K562 (cell line): ENCODE results near the gene IQSEC3.

Experiments used
- BHLHE40 ChIP-seq: IDR thresholded peaks from 2 replicates; pipeline ENCODE4 v1.6.1; 2011; ENCODE audit warnings: low read length, improper control_type of control experiment
- CBFB ChIP-seq: sonication (generic); formaldehyde crosslinking; IDR thresholded peaks from 2 replicates; pipeline ENCODE4 v1.4.0; 2020; ENCODE audit warnings: mild to moderate bottlenecking, missing genetic modification reagents
- FOXK1 ChIP-seq: sonication (generic); formaldehyde crosslinking; IDR thresholded peaks from 2 replicates; pipeline ENCODE4 v1.8.0; 2022; ENCODE audit warnings: missing genetic modification reagents, mild to moderate bottlenecking, borderline replicate concordance
- KLF1 ChIP-seq: fragments of 450-650 bp; IDR thresholded peaks from 2 replicates; pipeline ENCODE4 v1.6.1; 2016; ENCODE audit warnings: missing genetic modification characterization, missing compliant biosample characterization
- POLR2AphosphoS5 ChIP-seq: IDR thresholded peaks from 2 replicates; pipeline ENCODE4 v1.6.1; 2011; ENCODE audit warnings: mild to moderate bottlenecking, low read depth, low read length, moderate library complexity; ENCODE audit not compliant: control insufficient read depth, insufficient read depth
- PRPF4 ChIP-seq: fragments of 200-400 bp; formaldehyde crosslinking; IDR thresholded peaks from one replicate; pipeline ENCODE4 v1.6.1; 2017; ENCODE audit warnings: low read length, low read depth, mild to moderate bottlenecking; ENCODE audit not compliant: insufficient read depth, poor library complexity, severe bottlenecking
- SIN3A ChIP-seq, 2 experiments: fragments of 150-350 bp in 1 of 2; IDR thresholded peaks; 2 replicates each; pipeline ENCODE4 v1.6.1; 2011 to 2016; ENCODE audit warnings: borderline replicate concordance in 2 of 2, low read depth in 2 of 2, low read length in 2 of 2, mild to moderate bottlenecking in 2 of 2, moderate library complexity in 2 of 2; ENCODE audit not compliant: control insufficient read depth in 1 of 2
- TAF1 ChIP-seq: IDR thresholded peaks from 2 replicates; pipeline ENCODE4 v1.6.1; 2011; ENCODE audit warnings: mild to moderate bottlenecking, low read length, moderate library complexity; ENCODE audit not compliant: insufficient read depth, control insufficient read depth, severe bottlenecking; ENCODE audit errors: extremely low read depth
- USF1 ChIP-seq: sonication (generic); formaldehyde crosslinking; IDR thresholded peaks from 2 replicates; pipeline ENCODE4 v1.9.0; 2022; ENCODE audit warnings: mild to moderate bottlenecking, missing genetic modification reagents
- TF ChIP-seq, protein P1 (sequence below), 3 experiments: IDR thresholded peaks in 2 of 3; conservative IDR thresholded peaks in 1 of 3; 2 replicates each; pipeline ENCODE4 v1.5.1; 2011 to 2012; ENCODE audit warnings: low read length in 3 of 3, mild to moderate bottlenecking in 3 of 3, control low read depth in 2 of 3, improper control_type of control experiment in 1 of 3, inconsistent platforms in 1 of 3, low read depth in 1 of 3, mixed read lengths in 1 of 3, moderate library complexity in 1 of 3; ENCODE audit not compliant: insufficient read depth in 2 of 3

- TF ChIP-seq SIN3A (IDR thresholded peaks at IDR 0.05; ENCODE audit: borderline replicate concordance in 2 of 2, control insufficient read depth in 1 of 2, low read depth in 2 of 2, low read length in 2 of 2) (no peak), POLR2AphosphoS5 (no peak), KLF1 (no peak), BHLHE40 (no peak), FOXK1 (CRISPR knock-in tag) (no peak), PRPF4 (no peak), TAF1 (no peak), USF1 (CRISPR knock-in tag) (no peak), CBFB (CRISPR knock-in tag) (no peak)
- TF ChIP-seq, protein P1, sequence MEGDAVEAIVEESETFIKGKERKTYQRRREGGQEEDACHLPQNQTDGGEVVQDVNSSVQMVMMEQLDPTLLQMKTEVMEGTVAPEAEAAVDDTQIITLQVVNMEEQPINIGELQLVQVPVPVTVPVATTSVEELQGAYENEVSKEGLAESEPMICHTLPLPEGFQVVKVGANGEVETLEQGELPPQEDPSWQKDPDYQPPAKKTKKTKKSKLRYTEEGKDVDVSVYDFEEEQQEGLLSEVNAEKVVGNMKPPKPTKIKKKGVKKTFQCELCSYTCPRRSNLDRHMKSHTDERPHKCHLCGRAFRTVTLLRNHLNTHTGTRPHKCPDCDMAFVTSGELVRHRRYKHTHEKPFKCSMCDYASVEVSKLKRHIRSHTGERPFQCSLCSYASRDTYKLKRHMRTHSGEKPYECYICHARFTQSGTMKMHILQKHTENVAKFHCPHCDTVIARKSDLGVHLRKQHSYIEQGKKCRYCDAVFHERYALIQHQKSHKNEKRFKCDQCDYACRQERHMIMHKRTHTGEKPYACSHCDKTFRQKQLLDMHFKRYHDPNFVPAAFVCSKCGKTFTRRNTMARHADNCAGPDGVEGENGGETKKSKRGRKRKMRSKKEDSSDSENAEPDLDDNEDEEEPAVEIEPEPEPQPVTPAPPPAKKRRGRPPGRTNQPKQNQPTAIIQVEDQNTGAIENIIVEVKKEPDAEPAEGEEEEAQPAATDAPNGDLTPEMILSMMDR (IDR thresholded peaks at IDR 0.05 in 2 of 3, conservative IDR thresholded peaks at IDR 0.05 in 1 of 3; ENCODE audit: insufficient read depth in 2 of 3, low read depth in 1 of 3, low read length in 3 of 3) = no peak
Observed at GRCh38 chr12:147242-147641, 80.7 kb downstream of the IQSEC3 start.
